Measurements from ENCODE around the gene RNASEL.
A peak's percentile ranks its signal among the peaks of the same experiment; 100 is the strongest.

The RNASEL gene

DNA sequence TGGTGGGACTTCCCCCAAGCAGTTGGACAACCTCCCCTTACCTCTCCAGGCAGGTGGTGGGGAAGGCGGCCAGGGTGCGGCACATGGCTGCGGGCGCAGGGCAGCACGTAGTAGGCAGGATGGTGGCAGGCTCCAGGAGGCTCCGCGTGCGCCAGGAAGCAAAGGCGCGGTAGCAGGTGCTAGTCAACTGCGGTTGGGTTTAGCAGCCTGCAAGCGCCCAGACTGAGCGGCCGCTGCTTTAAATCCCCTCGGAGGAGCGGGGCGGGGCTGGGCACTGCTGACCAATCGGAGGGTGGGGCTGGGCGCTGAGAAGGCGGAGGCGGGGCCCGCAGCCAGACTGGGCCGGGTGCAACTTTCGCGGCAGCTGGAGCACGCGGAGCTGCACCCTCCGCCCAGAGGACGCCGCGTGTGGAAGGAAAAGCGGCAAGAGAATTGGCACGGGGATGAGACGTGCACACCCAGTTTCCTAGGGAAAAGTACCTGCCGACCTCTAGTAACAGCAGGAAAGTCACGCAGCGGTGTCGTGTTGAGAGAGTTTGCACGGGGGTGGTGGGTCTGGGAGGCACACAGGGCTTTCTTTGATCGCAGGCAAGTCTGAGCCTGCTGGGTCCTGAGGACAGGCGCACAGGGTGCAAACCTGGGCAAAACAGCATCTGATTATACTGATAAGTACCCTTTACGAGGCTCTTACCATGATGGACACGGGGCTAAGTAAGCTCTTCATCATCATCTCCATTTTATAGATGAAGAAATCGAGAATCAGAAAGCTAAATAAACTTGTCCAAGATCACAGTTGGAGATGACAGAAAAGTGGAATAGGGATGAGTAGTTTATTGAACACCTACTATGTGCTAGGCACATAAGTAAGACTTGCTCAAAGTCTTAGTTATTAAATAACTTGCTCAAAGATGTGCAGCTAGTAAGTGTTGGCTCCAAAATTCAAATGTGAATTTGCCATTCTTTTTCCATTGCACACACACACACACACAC lies 15.4 kb upstream of the RNASEL start, which contains the start of gene RGS16:
Gene RGS16 (minus strand): TSS at position 215 of the 990 bp plus-strand sequence. CDS start 130 bp downstream, at position 85.
- DNase-seq: peak; percentile 79

DNA sequence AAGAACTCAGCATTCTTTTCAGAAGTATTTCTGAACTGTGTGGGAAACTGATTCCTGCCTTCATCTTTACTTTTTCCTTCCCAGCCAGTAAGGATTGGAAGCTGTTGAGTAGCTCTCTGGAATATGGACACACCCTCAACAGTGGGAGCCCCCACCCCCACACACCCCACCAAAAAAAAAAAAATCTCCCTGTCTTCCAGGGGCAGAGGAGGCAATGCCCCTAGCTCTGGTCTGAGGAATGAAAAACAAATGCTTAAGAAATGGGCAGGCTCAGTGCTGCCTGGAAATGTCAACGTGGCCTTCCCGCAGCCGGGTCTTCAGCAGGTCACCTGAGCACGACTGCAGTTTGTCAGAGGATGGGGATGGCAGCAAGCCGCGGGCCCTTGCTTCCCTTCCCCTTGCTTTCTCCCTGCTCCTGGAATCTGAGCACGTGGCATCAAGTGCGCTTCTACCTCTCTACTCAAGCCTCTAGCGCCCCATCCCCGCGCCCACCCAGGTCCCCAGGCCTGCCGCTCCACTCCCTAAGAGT lies 14.7 kb upstream of the RNASEL start:
- in situ Hi-C loops (cut with HindIII; ENCODE audit: low pct_ligation_motif_present, low pct_unique_long_range_greater_than_20kb, low sequenced_read_pairs): no loop called here
- DNase-seq: no peak

More for the DNA sequence above, 15.4 kb upstream of the RNASEL start, which contains the start of gene RGS16:
- in situ Hi-C loops (cut with HindIII; ENCODE audit: low pct_ligation_motif_present, low pct_unique_long_range_greater_than_20kb, low sequenced_read_pairs): no loop called here

DNA sequence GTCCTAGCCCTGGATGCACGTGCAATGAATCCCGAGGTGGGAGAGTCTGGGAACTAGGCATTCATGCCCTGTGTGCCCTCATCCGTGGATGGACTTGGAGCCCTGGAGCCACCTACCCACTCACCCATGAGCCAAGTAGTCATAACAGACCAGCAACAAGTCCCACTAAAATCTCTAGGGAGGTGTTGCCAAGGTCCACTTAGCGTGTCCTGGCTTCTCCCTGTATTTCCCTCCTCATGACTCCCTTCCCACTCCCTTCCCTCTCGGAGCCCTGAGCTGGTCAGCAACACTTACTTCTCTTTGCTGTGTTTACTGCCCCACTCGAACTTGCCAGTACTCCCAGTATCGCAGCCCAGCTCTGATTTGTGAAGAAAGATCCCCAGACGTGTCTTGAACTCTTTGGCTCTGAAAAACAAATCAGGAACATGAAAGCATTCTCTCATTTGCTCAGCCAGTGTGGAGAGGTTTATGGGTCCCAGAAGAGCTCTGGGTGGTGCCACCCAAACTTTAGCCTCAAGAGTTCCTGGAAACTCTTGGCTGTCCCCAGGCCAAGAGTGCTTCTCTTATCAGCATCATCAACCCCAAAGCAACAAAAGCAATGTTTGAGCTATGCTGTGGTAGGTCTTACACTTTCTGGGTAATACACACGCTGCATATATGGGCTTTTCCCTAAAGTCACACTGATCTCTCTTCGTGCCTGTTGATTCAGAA lies 14.0 kb upstream of the RNASEL start:
- in situ Hi-C loops (cut with HindIII; ENCODE audit: low pct_ligation_motif_present, low pct_unique_long_range_greater_than_20kb, low sequenced_read_pairs): no loop called here
- no peak for DNase-seq

DNA sequence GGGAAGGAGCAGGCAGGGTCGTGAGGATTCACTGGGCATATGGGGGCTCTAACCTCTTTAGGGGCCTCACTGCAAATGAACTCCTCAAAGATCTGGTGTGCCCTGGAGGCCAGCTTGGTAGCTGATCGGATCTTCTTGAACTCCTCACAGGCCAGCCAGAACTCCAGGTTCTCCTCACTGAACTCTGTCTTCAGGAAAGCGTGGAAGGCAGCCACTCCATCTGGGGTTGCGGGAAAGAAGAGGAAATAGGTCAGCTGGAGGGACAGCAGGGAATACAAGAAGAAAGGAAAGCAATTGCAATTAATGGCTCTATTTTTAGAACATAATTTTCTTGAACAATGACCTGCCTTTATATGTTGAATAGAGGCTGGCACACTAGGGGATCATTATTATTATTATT lies 12.9 kb upstream of the RNASEL start:
- DNase-seq: no peak
- in situ Hi-C loops (cut with HindIII; ENCODE audit: low pct_ligation_motif_present, low pct_unique_long_range_greater_than_20kb, low sequenced_read_pairs): no loop called here

DNA sequence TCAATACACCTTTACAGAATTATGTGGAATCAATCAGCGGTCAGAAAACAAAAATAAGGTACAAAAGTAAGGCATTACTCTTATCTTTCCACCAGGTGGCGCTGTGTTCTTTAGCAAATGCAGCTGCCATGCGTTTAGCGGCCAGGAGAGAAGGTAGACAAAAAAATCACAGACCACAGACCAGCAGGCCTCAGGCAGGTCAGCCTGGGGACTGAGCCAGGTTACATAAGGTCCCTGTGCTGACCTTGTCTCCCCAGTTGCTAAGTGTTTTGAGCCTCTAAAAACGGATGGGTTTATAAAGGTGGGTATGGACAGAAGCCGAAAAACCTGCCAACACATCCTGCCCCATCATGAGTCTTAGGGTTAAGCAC lies 12.3 kb upstream of the RNASEL start:
- peak; percentile 73 for DNase-seq
- in situ Hi-C loops (cut with HindIII; ENCODE audit: low pct_ligation_motif_present, low pct_unique_long_range_greater_than_20kb, low sequenced_read_pairs): no loop called here

DNA sequence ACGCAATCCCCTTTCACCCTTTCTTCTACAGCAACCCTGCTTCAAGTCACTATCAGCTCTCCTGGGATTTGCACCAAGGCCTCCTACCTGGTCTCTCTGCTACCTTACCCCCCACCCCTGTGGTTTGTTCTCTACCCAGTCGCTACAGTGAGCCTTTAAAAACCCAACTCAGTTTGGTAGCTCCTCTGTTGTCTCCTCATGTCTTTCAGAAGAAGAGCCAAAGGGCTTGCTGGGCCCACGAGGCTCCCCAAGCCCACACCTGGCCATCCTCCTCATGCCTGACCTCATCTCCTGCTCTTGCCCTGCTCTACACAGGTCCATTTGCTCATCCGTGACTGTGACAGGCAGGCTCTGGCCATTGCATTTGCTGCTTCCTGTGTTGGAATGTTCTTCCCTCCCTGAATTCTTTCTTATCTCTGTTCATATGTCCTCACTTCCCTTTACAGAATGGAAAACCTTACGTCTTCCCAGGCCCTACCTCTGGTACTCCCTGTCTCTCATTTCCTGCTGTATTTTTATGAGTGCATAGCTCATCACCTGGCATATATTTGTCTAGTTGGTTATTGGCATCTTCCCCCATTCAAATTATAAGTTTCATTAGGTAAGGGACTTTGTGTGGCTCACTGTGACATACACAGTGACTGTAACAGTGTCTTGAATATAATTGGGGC lies 11.8 kb upstream of the RNASEL start:
- in situ Hi-C loops (cut with HindIII; ENCODE audit: low pct_ligation_motif_present, low pct_unique_long_range_greater_than_20kb, low sequenced_read_pairs): no loop called here

DNA sequence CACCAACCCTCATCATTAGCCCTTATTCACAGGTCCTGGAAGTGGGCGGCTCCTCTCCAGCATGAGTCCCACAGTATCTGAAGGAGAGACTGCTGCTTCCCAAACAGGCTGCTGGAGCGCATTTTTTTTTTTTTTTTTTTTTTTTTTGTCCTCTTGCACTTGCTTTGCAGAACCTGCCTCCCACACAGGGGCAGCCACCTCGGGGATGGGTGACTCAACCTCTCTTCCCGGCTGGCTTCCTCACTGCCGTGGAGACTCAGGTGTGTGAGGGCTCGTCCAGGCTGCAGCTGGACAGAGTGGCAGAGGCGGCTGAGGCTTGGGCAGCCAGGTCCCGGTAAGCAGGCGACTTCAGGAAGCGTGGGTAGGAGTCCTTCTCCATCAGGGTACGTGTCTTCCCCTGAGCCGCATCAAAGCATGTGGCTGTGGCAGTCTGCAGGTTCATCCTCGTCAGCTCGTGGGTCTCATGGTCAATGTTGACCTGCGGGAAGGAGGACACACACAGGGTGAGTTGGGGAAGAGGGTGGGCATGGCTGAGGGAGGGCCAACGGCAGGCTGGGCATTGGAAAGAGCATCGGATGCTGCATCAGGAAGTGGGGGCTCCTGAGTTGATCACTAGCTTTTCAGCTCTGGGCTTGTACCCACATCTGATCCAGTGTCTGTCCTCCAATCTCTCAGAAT lies 11.1 kb upstream of the RNASEL start:
- no peak for DNase-seq
- in situ Hi-C loops (cut with HindIII; ENCODE audit: low pct_ligation_motif_present, low pct_unique_long_range_greater_than_20kb, low sequenced_read_pairs): no loop called here

More for the DNA sequence above, 11.8 kb upstream of the RNASEL start:
- no peak for DNase-seq

DNA sequence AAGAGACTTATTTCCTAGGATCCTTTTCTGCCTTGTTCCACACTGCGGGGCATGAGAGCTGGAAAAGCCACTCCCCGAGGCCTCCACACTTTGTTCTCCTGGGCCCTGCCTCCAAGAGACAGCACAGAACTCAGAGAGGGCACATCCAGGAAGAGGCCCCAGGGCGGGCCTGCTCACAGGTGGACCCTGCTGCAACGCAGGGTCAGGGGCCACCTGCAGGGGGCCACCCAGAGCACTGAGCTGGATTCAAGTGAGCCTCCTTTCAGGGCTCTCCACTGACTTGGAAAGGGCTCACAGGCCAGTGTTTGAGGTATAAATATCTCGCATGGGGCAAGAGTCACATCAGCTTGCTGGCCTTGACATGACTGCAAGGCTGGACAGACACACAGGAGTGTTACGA lies 10.3 kb upstream of the RNASEL start:
- peak; percentile 31 for DNase-seq
- in situ Hi-C loops (cut with HindIII; ENCODE audit: low pct_ligation_motif_present, low pct_unique_long_range_greater_than_20kb, low sequenced_read_pairs): loop anchor here (10.0 kb wide), 1 partner anchor 185 kb away; the partner anchor contains the start of gene NPL

DNA sequence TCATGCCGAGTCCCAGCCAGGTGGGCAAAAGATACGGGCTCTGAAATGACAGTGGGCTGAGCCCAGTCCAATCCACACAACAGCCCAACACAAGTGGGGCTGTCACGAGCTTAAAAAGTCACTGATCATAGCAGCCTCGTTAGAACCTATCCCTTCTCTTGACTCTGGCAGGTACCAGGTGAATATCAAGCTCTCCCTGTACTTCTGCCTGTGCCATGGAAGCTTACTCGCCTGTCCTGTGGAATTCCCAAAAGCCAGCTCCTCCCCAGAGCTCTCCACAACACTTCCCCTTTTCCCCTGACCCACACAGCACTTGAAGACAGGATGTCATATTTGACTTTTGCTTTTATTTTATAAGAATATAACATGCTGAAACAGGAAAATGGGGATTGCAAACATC lies 9.2 kb upstream of the RNASEL start:
- in situ Hi-C loops (cut with HindIII; ENCODE audit: low pct_ligation_motif_present, low pct_unique_long_range_greater_than_20kb, low sequenced_read_pairs): loop anchor here (10.0 kb wide), 1 partner anchor 187 kb away; the partner anchor contains the start of gene NPL
- DNase-seq: no peak

DNA sequence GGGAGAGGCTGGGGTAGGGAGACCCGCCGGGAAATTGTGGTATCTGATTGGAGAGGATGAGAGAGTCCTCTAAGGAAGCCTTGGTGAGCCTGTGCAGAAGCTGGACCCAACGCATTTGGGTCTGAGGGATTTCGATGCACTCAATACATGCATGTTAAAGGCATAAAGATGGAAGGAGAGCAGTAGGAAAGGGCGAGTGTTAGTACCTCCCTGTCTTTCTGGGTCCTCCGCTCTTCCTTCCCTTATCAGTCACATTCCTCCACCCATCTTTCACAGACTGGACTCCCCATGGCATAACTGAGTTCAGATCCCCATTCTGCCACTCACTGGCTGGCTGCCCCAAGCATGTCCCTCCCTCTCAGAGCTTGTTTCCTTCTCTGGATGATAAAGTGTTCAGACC lies 7.9 kb upstream of the RNASEL start:
- in situ Hi-C loops (cut with HindIII; ENCODE audit: low pct_ligation_motif_present, low pct_unique_long_range_greater_than_20kb, low sequenced_read_pairs): loop anchor here (10.0 kb wide), 1 partner anchor 188 kb away; the partner anchor contains the start of gene NPL
- DNase-seq: no peak

DNA sequence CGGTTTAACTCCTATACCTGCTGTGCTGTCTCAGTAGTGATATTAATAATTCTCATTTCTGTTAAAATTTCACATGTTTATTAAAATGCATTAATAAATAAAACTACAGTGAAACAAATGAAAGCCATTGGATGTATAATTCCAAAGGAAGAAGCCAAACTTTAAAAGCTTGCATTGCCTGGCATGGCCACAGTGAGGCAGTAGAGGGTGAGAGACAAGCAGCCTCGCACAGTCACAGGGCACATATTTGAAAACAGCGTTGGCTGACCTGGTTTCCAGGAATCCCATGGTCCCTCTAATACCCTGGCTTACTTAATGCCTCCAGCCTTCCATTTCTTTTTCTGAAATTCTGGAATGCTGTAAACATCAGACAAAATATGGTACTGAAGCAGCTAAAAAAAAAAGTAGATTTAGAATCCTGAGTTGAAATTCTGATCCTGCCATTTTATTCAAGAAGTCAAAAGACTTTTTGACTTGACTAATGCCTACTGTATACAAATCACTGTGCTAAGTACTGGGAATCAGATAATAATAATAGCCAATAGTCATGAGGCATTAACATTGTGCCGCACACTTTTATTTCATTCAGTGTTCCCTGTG lies 6.7 kb upstream of the RNASEL start:
- in situ Hi-C loops (cut with HindIII; ENCODE audit: low pct_ligation_motif_present, low pct_unique_long_range_greater_than_20kb, low sequenced_read_pairs): loop anchor here (10.0 kb wide), 1 partner anchor 189 kb away; the partner anchor contains the start of gene NPL

DNA sequence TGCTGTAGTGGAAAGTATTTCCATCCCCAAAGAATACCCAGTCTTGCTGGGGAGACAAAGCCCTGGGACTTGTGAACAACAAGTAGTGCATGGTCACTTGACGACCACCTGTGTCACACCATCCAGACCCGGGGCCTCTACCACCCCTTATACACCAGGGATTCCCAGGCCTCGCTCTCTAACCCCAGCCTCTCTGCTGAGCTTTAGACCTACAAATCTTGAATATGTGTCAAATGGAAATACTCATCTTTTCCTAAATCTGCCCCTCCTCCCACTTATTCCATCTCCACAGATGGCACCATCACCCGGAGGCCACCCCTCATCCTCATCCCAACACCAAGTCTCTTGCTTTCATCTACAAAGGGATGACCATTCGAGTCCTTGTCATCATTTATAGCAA lies 875 bp upstream of the RNASEL start:
- in situ Hi-C loops (cut with HindIII; ENCODE audit: low pct_ligation_motif_present, low pct_unique_long_range_greater_than_20kb, low sequenced_read_pairs): loop anchor here (10.0 kb wide), 1 partner anchor 195 kb away; the partner anchor contains the start of gene NPL
- DNase-seq: no peak

More for the DNA sequence above, 6.7 kb upstream of the RNASEL start:
- peak; percentile 64 for DNase-seq

DNA sequence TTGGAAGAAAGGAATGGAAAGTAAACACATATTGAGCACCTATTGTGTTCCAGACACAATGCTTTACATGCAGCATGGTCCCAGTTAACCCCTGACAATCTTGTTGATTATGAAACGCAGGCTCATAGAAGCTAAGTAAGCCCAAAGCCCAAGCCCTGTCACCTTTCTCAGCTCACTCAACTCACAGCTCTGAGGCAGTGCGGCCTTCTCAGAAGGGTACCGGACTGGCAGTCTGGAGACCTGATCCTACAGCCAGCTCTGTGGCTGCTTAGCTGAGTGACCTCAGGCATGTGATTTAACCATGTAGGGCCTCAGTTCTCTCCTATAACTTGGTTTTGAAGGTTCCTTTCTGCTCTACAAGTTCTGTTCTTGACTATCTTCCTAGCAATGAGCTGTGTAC lies 464 bp upstream of the RNASEL start:
- DNase-seq: no peak
- in situ Hi-C loops (cut with HindIII; ENCODE audit: low pct_ligation_motif_present, low pct_unique_long_range_greater_than_20kb, low sequenced_read_pairs): no loop called here

DNA sequence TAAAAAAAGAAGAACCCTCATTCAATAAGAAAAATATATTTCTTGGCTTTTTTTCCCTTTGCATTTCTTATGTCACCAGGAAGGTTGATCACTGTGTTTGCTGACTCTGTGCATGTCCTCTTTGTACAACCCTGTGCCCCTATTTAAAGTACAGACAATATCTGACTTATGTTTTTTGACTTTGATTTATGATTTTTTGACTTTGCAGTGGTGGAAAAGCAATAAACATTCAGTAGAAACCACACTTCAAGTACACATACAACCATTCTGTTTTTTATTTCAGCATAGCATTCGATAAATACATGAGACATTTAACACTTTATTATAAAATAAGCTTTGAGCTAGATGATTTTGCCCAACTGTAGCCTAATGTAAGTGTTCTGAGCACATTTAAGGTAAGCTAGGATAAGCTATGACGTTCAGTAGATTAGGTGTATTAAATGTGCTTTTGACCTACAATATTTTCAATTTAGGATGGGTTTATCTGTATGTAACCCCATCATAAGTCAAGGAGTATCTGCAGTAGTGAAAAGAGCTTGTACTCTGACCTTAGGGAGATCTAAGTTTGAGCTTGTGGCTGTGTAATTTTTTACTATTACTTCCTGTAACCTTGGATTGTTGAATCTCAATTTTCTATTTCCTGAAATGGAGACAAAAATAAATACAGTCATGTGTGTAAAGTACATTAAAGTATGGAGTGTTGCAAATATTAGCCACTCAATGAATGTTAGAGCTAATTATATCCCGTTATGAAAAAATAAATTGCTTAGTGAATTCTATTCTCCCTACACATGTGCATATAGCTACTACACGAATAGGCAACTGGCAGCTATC lies 1.2 kb downstream of the RNASEL start:
- in situ Hi-C loops (cut with HindIII; ENCODE audit: low pct_ligation_motif_present, low pct_unique_long_range_greater_than_20kb, low sequenced_read_pairs): no loop called here
- DNase-seq: no peak

DNA sequence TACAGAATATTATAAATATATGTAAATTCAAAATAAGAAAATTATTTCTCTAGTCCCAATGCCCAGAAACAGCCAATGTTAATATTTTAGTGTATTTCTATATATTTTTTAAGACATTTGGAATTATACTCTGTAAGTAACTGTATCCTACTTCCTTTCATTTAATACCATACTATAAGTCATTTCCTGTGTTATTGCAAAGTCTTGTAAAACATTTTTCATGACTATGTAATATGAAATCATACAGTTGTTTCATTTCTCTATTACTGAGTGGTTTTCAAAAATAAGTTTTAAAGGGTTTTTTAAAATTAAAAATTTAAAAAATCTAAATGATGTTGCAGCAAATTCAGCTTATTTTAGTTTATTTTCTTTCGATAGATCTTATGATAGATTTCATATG lies 2.0 kb downstream of the RNASEL start:
- DNase-seq: no peak
- in situ Hi-C loops (cut with HindIII; ENCODE audit: low pct_ligation_motif_present, low pct_unique_long_range_greater_than_20kb, low sequenced_read_pairs): no loop called here

DNA sequence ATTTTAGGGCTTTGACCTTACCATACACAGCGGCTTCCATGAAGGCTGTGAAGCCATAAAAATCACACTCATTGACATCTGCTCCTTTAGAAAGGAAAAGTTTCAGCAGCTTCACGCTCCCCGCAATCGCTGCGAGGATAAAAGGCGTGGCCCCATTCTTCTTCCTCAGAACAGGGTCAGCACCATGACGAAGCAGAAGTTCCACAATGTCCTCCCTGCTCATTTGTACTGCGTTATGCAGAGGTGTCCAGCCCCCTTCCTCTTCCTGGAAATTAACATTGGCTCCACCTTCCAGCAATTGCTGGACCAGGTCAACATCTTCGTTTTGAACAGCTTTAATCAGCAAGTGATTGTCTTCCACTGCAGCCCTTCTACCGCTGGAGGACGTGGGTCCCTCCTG lies 2.7 kb downstream of the RNASEL start:
- in situ Hi-C loops (cut with HindIII; ENCODE audit: low pct_ligation_motif_present, low pct_unique_long_range_greater_than_20kb, low sequenced_read_pairs): no loop called here
- DNase-seq: no peak

DNA sequence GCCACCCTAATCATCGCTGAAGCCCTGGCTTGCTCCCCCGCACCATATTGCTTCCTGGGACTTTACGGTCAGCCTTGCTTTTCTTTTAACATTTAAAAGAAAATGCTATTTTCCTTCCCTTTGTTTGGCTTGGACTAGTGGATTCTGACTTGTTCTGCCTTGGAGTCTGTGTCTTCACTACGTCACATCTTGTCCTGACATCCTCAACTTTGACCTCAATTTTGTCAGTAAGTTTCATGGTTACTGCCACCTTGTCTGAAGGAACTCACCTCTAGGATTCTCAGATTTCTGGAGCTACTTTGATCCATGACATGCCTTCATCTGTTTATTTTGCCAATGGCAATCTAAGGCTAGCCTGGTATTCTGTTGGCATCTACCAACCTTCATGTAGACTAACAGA lies 4.3 kb downstream of the RNASEL start:
- in situ Hi-C loops (cut with HindIII; ENCODE audit: low pct_ligation_motif_present, low pct_unique_long_range_greater_than_20kb, low sequenced_read_pairs): no loop called here
- DNase-seq: no peak

Data from ACHN (cell line).